ENCODE results near the gene CDC42BPB. TPM values are rescaled to one million over a fixed set of nuclear protein-coding genes. Genes with fewer than 3 reads are reported as not detected.
A peak's percentile ranks its signal among the peaks of the same experiment; 100 is the strongest.

The CDC42BPB gene
- total and polyA plus RNA-seq, 2 of the 13 experiments (the other 11 are each of a cell fraction or from before 2014, with no cell fraction given), result 19.7 to 32.3 TPM

- TF ChIP-seq ZNF687 (CRISPR knock-in tag; IDR thresholded peaks at IDR 0.05), result peak; percentile 93
- peak; percentile 33 for TF ChIP-seq CBX1 (IDR thresholded peaks at IDR 0.05; ENCODE audit: low read depth)
- TF ChIP-seq PAWR (CRISPR knock-in tag; IDR thresholded peaks at IDR 0.05; ENCODE audit: borderline replicate concordance), result no peak
- TF ChIP-seq MIXL1 (CRISPR knock-in tag; IDR thresholded peaks at IDR 0.05), result peak; percentile 11; the same call in 1 of the 2 replicates
- peak; percentile 75 for TF ChIP-seq RXRB (CRISPR knock-in tag; IDR thresholded peaks at IDR 0.05; ENCODE audit: borderline replicate concordance)
- no peak for TF ChIP-seq CBX2 (IDR thresholded peaks at IDR 0.05; ENCODE audit: low read depth, low read length)
- TF ChIP-seq CBX2 (CRISPR knock-in tag; IDR thresholded peaks at IDR 0.05; ENCODE audit: low read depth), result no peak
- TF ChIP-seq CBX5 (CRISPR knock-in tag; IDR thresholded peaks at IDR 0.05; ENCODE audit: borderline replicate concordance), result no peak
- TF ChIP-seq ZNF644 (CRISPR knock-in tag; IDR thresholded peaks at IDR 0.05; ENCODE audit: low read depth), result no peak
- TF ChIP-seq HES4 (CRISPR knock-in tag; IDR thresholded peaks at IDR 0.05; ENCODE audit: borderline replicate concordance), result peak; percentile 63; the same call in 1 of the 2 replicates
- TF ChIP-seq RFX1 (IDR thresholded peaks at IDR 0.05), result no peak
- TF ChIP-seq GATA4 (IDR thresholded peaks at IDR 0.05; ENCODE audit: borderline replicate concordance, low read depth), result no peak; the same call in 1 of the 2 replicates
- TF ChIP-seq ETV5 (CRISPR knock-in tag; IDR thresholded peaks at IDR 0.05; ENCODE audit: borderline replicate concordance), result peak; percentile 79
- TF ChIP-seq IKZF1 (IDR thresholded peaks at IDR 0.05), result no peak
- TF ChIP-seq RBAK (CRISPR knock-in tag; IDR thresholded peaks at IDR 0.05), result no peak
- peak; percentile 50; the same call in 1 of the 2 replicates for TF ChIP-seq RARA (CRISPR knock-in tag; IDR thresholded peaks at IDR 0.05)
- no peak for TF ChIP-seq KIAA2018 (CRISPR knock-in tag; IDR thresholded peaks at IDR 0.05; ENCODE audit: borderline replicate concordance)
- no peak for TF ChIP-seq U2AF2 (IDR thresholded peaks at IDR 0.05; ENCODE audit: low read depth, low read length)
- TF ChIP-seq ZNF891 (CRISPR knock-in tag; IDR thresholded peaks at IDR 0.05), result peak; percentile 74; the same call in 1 of the 2 replicates
- peak; percentile 85 for TF ChIP-seq HNRNPK (IDR thresholded peaks at IDR 0.05; ENCODE audit: low read depth, low read length, poor library complexity, severe bottlenecking)
These were observed 134.7 kb downstream of the CDC42BPB start, which contains the start of gene AMN (continued) for GRCh38 chr14:102922490-102923200.
